ENCODE data around the gene KLHL35.

DNA sequence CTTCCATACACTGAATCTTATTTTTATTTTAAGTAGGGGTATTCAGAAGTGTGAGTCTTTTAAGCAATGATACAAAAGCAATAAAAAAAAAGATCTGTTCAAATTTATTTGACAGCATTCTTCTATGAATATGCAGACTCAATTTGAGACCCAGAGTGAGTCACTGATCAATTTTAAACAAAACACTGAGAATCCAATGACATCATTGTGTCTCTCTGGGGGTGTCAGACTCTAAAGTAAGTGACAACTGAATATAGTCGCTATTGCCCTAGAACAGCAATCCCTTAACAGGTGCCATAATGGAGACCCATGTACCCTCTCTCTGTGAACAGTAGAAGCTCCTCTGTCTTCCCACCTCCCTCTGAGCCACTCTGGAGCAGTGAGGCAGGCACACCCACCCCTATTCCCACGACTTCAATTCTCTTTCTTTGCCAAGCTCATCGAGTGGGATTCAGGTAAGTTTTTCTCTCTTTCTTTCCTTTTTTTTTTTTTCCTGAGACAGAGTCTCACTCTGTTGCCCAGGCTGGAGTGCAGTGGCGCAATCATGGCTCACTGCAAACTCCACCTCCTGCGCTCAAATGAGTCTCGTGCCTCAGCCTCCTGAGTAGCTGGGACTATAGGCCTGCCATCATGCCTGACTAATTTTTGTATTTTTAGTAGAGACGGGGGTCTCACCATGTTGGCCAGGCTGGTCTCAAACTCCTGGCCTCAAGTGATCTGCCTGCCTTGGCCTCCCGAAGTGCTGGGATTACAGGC lies 38.7 kb downstream of the KLHL35 start:
- TF ChIP-seq CTBP1 (IDR thresholded peaks at IDR 0.05; ENCODE audit: borderline replicate concordance), result no peak
- TF ChIP-seq ELF4 (IDR thresholded peaks at IDR 0.05), result no peak
- TF ChIP-seq BHLHE40 (IDR thresholded peaks at IDR 0.05; ENCODE audit: borderline replicate concordance), result no peak
- TF ChIP-seq ARNT (IDR thresholded peaks at IDR 0.05), result no peak
- TF ChIP-seq FOXM1 (IDR thresholded peaks at IDR 0.05; ENCODE audit: borderline replicate concordance), result no peak
- TF ChIP-seq ZNF384 (IDR thresholded peaks at IDR 0.05), result no peak
- no peak for TF ChIP-seq NFRKB (IDR thresholded peaks at IDR 0.05)
- no peak for TF ChIP-seq TARDBP (IDR thresholded peaks at IDR 0.05)
- no peak for TF ChIP-seq HDGF (IDR thresholded peaks at IDR 0.05; ENCODE audit: borderline replicate concordance)
- no peak for TF ChIP-seq SP1 (IDR thresholded peaks at IDR 0.05)
- TF ChIP-seq SUZ12 (IDR thresholded peaks at IDR 0.05), result no peak
- no peak for TF ChIP-seq FOXK2 (IDR thresholded peaks at IDR 0.05)
- TF ChIP-seq L3MBTL2 (conservative IDR thresholded peaks at IDR 0.05), result no peak
